ENCODE measurements around the gene SRGAP3. TPM values are rescaled to one million over a fixed set of nuclear protein-coding genes. Genes with fewer than 3 reads are reported as not detected.

SRGAP3 gene
- total RNA-seq, 1 donor from 2014 or later = 0.99 TPM

DNA sequence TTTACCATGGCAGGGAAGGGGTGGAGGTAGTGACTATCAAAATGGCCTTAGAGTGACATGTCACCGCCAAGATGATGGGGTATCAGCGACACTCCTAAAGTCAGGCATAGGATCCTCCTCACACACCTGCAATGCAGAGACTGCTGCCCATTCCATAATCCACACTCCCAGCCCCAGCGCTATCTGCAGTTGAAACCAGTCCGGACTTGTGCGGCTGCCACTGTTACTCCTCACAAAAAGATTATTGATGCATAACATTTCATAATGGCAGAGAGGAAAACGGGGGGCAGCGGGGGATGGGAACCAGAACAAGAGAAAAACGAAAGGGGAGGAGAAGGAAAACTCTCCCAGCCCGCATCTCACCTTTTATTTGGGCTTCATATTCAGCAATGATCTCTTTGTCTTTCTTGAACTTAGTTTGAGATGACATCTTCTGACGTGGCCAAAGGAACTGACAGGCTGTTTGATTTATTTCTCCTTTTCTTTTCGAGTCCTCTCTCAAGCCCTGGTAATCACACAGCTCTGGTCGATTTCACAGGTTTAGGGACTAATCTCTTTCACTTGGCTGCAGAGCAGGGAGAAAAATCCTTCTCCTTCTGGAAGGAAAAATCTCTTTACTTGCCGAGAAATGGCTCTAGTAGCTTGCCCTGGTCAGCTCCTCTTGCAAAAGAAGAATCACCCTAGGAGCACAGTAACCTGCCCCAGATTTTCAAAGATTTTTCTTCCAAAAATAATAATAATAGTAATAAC lies 749 bp downstream of the SRGAP3 start:
- Mint-ChIP-seq H3K27me3 (ENCODE audit: low read depth) (peaks cover 15% of the 10 kb centered on the region), H3K4me1 (ENCODE audit: low read depth) (peaks cover 22% of the 10 kb centered on the region), H3K4me3 (ENCODE audit: unreplicated experiment) (peak overlapping the region; percentile 77), H3K27ac (ENCODE audit: unreplicated experiment) (peak overlapping the region; percentile 38), H3K9me3 (ENCODE audit: low read depth) (no peaks in the 10 kb centered on the region), H3K36me3 (ENCODE audit: low read depth) (no peaks in the 10 kb centered on the region)
- no peak for DNase-seq (ENCODE audit: low spot score)
- TF ChIP-seq, protein P1, sequence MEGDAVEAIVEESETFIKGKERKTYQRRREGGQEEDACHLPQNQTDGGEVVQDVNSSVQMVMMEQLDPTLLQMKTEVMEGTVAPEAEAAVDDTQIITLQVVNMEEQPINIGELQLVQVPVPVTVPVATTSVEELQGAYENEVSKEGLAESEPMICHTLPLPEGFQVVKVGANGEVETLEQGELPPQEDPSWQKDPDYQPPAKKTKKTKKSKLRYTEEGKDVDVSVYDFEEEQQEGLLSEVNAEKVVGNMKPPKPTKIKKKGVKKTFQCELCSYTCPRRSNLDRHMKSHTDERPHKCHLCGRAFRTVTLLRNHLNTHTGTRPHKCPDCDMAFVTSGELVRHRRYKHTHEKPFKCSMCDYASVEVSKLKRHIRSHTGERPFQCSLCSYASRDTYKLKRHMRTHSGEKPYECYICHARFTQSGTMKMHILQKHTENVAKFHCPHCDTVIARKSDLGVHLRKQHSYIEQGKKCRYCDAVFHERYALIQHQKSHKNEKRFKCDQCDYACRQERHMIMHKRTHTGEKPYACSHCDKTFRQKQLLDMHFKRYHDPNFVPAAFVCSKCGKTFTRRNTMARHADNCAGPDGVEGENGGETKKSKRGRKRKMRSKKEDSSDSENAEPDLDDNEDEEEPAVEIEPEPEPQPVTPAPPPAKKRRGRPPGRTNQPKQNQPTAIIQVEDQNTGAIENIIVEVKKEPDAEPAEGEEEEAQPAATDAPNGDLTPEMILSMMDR (IDR thresholded peaks at IDR 0.05) = no peak

GRCh38 chr3:9247941-9248521 lies 1.4 kb downstream of the SRGAP3 start:
- no peaks in the 10 kb centered on the region for H3K36me3 Mint-ChIP-seq (ENCODE audit: low read depth)
- no peaks in the 10 kb centered on the region for H3K9me3 Mint-ChIP-seq (ENCODE audit: low read depth)
- H3K4me3 Mint-ChIP-seq (ENCODE audit: unreplicated experiment) = peak overlapping the region; percentile 77
- TF ChIP-seq, protein P1 (IDR thresholded peaks at IDR 0.05) = no peak
- DNase-seq (ENCODE audit: low spot score) = no peak
- no peak overlapping the region for H3K27ac Mint-ChIP-seq (ENCODE audit: unreplicated experiment)
- H3K4me1 Mint-ChIP-seq (ENCODE audit: low read depth) = peaks cover 22% of the 10 kb centered on the region
- H3K27me3 Mint-ChIP-seq (ENCODE audit: low read depth) = peaks cover 16% of the 10 kb centered on the region

DNA sequence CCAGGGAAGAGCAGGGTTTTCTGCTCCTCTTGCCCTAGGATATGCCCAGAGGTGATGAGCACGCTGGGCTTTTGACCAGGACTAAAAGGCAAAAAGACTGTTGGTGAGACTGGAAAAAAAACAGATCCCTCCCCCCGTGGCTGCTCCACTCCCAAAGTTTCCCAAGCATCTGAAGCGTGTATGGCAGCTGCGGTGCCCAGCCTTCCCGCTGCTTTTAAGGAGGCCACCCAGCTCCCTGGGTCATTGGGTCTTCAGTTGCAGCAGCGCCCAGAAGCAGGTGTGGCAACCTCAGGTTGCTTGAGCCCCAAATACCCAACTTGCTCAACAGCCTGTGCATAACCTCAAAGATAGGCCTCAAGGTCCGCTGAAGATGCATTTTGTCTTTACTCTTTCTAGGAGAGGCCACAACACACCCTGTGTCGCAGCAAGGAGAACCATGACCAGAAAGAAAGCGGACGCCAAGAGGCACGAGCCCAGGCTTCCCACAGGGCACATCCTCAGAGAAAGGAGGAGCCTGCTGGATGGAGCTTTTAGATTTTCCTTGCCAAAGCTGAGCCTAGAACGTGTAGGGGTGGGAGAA lies 2.0 kb downstream of the SRGAP3 start:
- H3K27ac Mint-ChIP-seq (ENCODE audit: unreplicated experiment) = no peak overlapping the region
- no peak for DNase-seq (ENCODE audit: low spot score)
- H3K9me3 Mint-ChIP-seq (ENCODE audit: low read depth) = no peaks in the 10 kb centered on the region
- H3K36me3 Mint-ChIP-seq (ENCODE audit: low read depth) = no peaks in the 10 kb centered on the region
- H3K4me1 Mint-ChIP-seq (ENCODE audit: low read depth) = peaks cover 22% of the 10 kb centered on the region
- H3K4me3 Mint-ChIP-seq (ENCODE audit: unreplicated experiment) = peak overlapping the region; percentile 77
- TF ChIP-seq, protein P1 (IDR thresholded peaks at IDR 0.05) = no peak
- peaks cover 17% of the 10 kb centered on the region for H3K27me3 Mint-ChIP-seq (ENCODE audit: low read depth)

- TF ChIP-seq, protein P1 (IDR thresholded peaks at IDR 0.05) = no peak
- H3K4me1 Mint-ChIP-seq (ENCODE audit: low read depth) = peaks cover 22% of the 10 kb centered on the region
- no peak overlapping the region for H3K27ac Mint-ChIP-seq (ENCODE audit: unreplicated experiment)
- H3K9me3 Mint-ChIP-seq (ENCODE audit: low read depth) = no peaks in the 10 kb centered on the region
- peaks cover 17% of the 10 kb centered on the region for H3K27me3 Mint-ChIP-seq (ENCODE audit: low read depth)
- H3K4me3 Mint-ChIP-seq (ENCODE audit: unreplicated experiment) = no peak overlapping the region
- no peak for DNase-seq (ENCODE audit: low spot score)
- H3K36me3 Mint-ChIP-seq (ENCODE audit: low read depth) = no peaks in the 10 kb centered on the region
These were observed 3.3 kb downstream of the SRGAP3 start for GRCh38 chr3:9246189-9246588.

DNA sequence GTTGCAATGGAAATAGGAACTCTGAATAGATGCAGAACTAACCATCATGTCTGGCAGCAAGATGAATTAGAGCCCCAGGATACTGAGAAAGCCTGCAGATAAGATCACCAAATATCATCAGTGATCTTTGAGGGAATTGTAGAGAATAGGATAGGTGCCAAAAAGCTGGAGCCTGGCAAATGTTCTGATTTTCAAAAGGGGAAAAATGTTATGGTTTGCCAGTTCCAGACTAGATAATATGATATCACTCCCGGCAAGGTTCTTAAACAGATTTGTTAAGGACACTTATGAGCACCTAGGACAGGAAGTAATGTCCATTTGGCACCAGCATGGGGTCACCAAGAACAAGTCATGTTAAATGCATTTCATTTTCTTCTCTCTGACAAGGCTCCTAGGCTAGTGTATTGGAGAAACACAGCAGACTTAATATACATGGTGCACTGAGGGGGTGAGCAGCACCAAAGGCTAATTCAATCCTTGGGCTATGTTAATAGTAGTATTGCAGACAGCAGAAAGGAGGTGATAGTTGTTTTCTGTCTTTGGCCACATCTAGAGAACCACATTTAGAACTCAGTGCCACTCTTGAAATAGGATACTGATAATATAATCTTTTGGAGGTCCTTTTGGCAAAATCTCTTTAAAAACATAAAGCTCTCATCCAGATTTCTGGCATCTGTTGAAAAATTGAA lies 4.8 kb downstream of the SRGAP3 start:
- DNase-seq (ENCODE audit: low spot score) = no peak
- Mint-ChIP-seq H3K27ac (ENCODE audit: unreplicated experiment) (no peak overlapping the region), H3K36me3 (ENCODE audit: low read depth) (no peaks in the 10 kb centered on the region), H3K4me3 (ENCODE audit: unreplicated experiment) (no peak overlapping the region), H3K9me3 (ENCODE audit: low read depth) (no peaks in the 10 kb centered on the region), H3K27me3 (ENCODE audit: low read depth) (peaks cover 17% of the 10 kb centered on the region), H3K4me1 (ENCODE audit: low read depth) (peaks cover 18% of the 10 kb centered on the region)
- TF ChIP-seq, protein P1 (IDR thresholded peaks at IDR 0.05) = no peak
